Neural cell (in vitro differentiated cells): Measurements from ENCODE around the gene SLC4A9. TPM values are rescaled to one million over a fixed set of nuclear protein-coding genes. Genes with fewer than 3 reads are reported as not detected.

ENCODE experiments used
- H2AFZ ChIP-seq: fragments of 200-600, 300-800 bp; sonication (generic), shearing (Covaris generic); 2 replicates; pipeline ENCODE4 v1.6.0; 2014; ENCODE audit warnings: low read depth, mild to moderate bottlenecking, antibody characterized with exemption, low read length, moderate library complexity
- H3F3A ChIP-seq: fragments of 200-600 bp; shearing (Covaris generic); 2 replicates; pipeline ENCODE4 v1.6.1; 2016; ENCODE audit warnings: mild to moderate bottlenecking, moderate library complexity, mixed read lengths, antibody characterized with exemption, low read length; ENCODE audit not compliant: insufficient read depth, poor library complexity, severe bottlenecking
- H3K27ac ChIP-seq: fragments of 200-600, 300-800 bp; sonication (generic), shearing (Covaris generic); 2 replicates; pipeline ENCODE4 v1.5.1; 2014; ENCODE audit warnings: mild to moderate bottlenecking, low read length, moderate library complexity
- H3K27me3 ChIP-seq: fragments of 300-800, 200-600 bp; sonication (generic), shearing (Covaris generic); 2 replicates; pipeline ENCODE4 v1.6.0; 2014; ENCODE audit warnings: mild to moderate bottlenecking, low read depth, low read length, moderate library complexity; ENCODE audit not compliant: insufficient read depth
- H3K36me3 ChIP-seq: fragments of 300-800, 200-600 bp; sonication (generic), shearing (Covaris generic); 2 replicates; pipeline ENCODE4 v1.5.1; 2014; ENCODE audit warnings: mild to moderate bottlenecking, antibody characterized with exemption, low read length, moderate library complexity; ENCODE audit not compliant: insufficient read depth
- H3K4me2 ChIP-seq: fragments of 300-800, 200-600 bp; sonication (generic), shearing (Covaris generic); 2 replicates; pipeline ENCODE4 v1.6.0; 2014; ENCODE audit warnings: mild to moderate bottlenecking, low read length
- H3K4me3 ChIP-seq: fragments of 300-800, 200-600 bp; sonication (generic), shearing (Covaris generic); 2 replicates; pipeline ENCODE4 v1.5.1; 2014; ENCODE audit warnings: mild to moderate bottlenecking, low read length, moderate library complexity
- H3K79me2 ChIP-seq: fragments of 200-600 bp; shearing (Covaris generic); replicated peaks from 2 replicates; pipeline ENCODE4 v1.6.0; 2014; ENCODE audit warnings: mild to moderate bottlenecking, low read length, moderate library complexity; ENCODE audit not compliant: insufficient read depth
- H3K9ac ChIP-seq: fragments of 300-800, 200-600 bp; sonication (generic), shearing (Covaris generic); 2 replicates; pipeline ENCODE4 v1.6.1; 2016; ENCODE audit warnings: mild to moderate bottlenecking, low read length, mixed read lengths
- H3K9me2 ChIP-seq: fragments of 200-600 bp; shearing (Covaris generic); 2 replicates; pipeline ENCODE4 v1.6.1; 2016; ENCODE audit warnings: mild to moderate bottlenecking, low read length, mixed read lengths; ENCODE audit not compliant: insufficient read depth
- H3K9me3 ChIP-seq: fragments of 200-600, 300-800 bp; sonication (generic), shearing (Covaris generic); 2 replicates; pipeline ENCODE4 v1.6.1; 2016; ENCODE audit warnings: mild to moderate bottlenecking, mixed run types, low read length, moderate library complexity, mixed read lengths
- H4K20me1 ChIP-seq: fragments of 200-600 bp; shearing (Covaris generic); 2 replicates; pipeline ENCODE4 v1.6.1; 2016; ENCODE audit warnings: mild to moderate bottlenecking, mixed run types; ENCODE audit not compliant: insufficient read depth
- EP300 ChIP-seq: fragments of 450-650 bp; conservative IDR thresholded peaks from 2 replicates; pipeline ENCODE4 v1.6.1; 2014; ENCODE audit warnings: antibody characterized with exemption, mild to moderate bottlenecking, moderate library complexity; ENCODE audit not compliant: poor library complexity, severe bottlenecking
- EZH2 ChIP-seq: fragments of 200-600, 300-800 bp; shearing (Covaris generic), sonication (generic); IDR thresholded peaks from 2 replicates; pipeline ENCODE4 v1.6.1; 2014; ENCODE audit warnings: antibody characterized with exemption, low read length, borderline replicate concordance, mild to moderate bottlenecking; ENCODE audit not compliant: insufficient read depth, poor library complexity, severe bottlenecking
- MXI1 ChIP-seq: fragments of 450-650 bp; conservative IDR thresholded peaks from 2 replicates; pipeline ENCODE4 v1.6.1; 2014; ENCODE audit warnings: antibody characterized with exemption, mild to moderate bottlenecking; ENCODE audit not compliant: poor library complexity, severe bottlenecking
- POLR2AphosphoS5 ChIP-seq: IDR thresholded peaks from 2 replicates; pipeline ENCODE4 v1.6.1; 2012
- RAD21 ChIP-seq: fragments of 450-650 bp; conservative IDR thresholded peaks from 2 replicates; pipeline ENCODE4 v1.6.1; 2014; ENCODE audit warnings: antibody characterized with exemption, mild to moderate bottlenecking, moderate library complexity
- SMC3 ChIP-seq: fragments of 450-650 bp; conservative IDR thresholded peaks from 2 replicates; pipeline ENCODE4 v1.6.1; 2014; ENCODE audit warnings: antibody characterized with exemption, mild to moderate bottlenecking, moderate library complexity; ENCODE audit not compliant: poor library complexity
- TAF1 ChIP-seq: IDR thresholded peaks from 2 replicates; pipeline ENCODE4 v1.6.1; 2012; ENCODE audit warnings: low read depth
- polyA plus RNA-seq: library from polyadenylated mRNA; depleted of rRNA; stranded (reverse); fragments of >200 nt; gene quantifications from 2 replicates; pipeline ENCODE4 v1.2.3, GENCODE V29; 2014
- TF ChIP-seq, protein P1 (sequence below): IDR thresholded peaks from 2 replicates; pipeline ENCODE4 v1.6.1; 2012; ENCODE audit warnings: borderline replicate concordance
- TF ChIP-seq, protein P2 (sequence below): fragments of 450-650 bp; IDR thresholded peaks from 2 replicates; pipeline ENCODE4 v1.5.1; 2014; ENCODE audit warnings: antibody characterized with exemption, mild to moderate bottlenecking, moderate library complexity; ENCODE audit not compliant: poor library complexity, severe bottlenecking

SLC4A9 gene
- polyA plus RNA-seq, 1 donor from 2014 or later = not detected

DNA sequence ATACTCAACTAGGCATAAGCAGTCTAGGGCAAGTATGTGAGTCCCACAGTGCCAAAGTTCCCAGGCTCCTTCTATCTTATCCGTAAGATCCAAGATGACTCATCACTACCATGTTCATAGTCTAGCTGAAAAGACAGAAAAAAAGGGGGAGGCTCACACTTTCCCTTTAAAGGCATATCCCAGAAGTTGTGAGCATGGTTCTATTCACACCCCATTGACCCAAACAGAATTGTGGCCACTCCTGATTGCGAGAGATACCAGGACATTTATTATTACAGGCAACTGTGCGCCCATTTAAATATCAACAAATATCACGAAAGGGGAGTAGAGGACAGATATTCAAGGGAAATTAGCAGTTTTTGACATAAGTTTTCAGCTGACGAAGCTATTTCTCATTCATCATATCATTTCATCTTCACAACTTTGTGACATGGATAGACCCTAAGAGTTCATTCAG, 49.0 kb upstream of the SLC4A9 start:
- no peaks in the 10 kb centered on the region for H3K36me3 ChIP-seq
- no peaks in the 10 kb centered on the region for H3K9me2 ChIP-seq
- no peaks in the 10 kb centered on the region for H3K27me3 ChIP-seq
- no peak overlapping the region for H2AFZ ChIP-seq
- H3F3A ChIP-seq = no peaks in the 10 kb centered on the region
- H3K9me3 ChIP-seq = no peaks in the 10 kb centered on the region
- H3K4me2 ChIP-seq = no peak overlapping the region
- H4K20me1 ChIP-seq = no peaks in the 10 kb centered on the region
- no peak overlapping the region for H3K4me3 ChIP-seq
- no peak overlapping the region for H3K27ac ChIP-seq
- no peaks in the 10 kb centered on the region for H3K79me2 ChIP-seq
- H3K9ac ChIP-seq = no peak overlapping the region
- TF ChIP-seq EZH2 (no peak), TAF1 (no peak), POLR2AphosphoS5 (no peak), MXI1 (no peak), SMC3 (no peak), RAD21 (no peak), EP300 (no peak)
- TF ChIP-seq, protein P1, sequence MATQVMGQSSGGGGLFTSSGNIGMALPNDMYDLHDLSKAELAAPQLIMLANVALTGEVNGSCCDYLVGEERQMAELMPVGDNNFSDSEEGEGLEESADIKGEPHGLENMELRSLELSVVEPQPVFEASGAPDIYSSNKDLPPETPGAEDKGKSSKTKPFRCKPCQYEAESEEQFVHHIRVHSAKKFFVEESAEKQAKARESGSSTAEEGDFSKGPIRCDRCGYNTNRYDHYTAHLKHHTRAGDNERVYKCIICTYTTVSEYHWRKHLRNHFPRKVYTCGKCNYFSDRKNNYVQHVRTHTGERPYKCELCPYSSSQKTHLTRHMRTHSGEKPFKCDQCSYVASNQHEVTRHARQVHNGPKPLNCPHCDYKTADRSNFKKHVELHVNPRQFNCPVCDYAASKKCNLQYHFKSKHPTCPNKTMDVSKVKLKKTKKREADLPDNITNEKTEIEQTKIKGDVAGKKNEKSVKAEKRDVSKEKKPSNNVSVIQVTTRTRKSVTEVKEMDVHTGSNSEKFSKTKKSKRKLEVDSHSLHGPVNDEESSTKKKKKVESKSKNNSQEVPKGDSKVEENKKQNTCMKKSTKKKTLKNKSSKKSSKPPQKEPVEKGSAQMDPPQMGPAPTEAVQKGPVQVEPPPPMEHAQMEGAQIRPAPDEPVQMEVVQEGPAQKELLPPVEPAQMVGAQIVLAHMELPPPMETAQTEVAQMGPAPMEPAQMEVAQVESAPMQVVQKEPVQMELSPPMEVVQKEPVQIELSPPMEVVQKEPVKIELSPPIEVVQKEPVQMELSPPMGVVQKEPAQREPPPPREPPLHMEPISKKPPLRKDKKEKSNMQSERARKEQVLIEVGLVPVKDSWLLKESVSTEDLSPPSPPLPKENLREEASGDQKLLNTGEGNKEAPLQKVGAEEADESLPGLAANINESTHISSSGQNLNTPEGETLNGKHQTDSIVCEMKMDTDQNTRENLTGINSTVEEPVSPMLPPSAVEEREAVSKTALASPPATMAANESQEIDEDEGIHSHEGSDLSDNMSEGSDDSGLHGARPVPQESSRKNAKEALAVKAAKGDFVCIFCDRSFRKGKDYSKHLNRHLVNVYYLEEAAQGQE = no peak
- TF ChIP-seq, protein P2, sequence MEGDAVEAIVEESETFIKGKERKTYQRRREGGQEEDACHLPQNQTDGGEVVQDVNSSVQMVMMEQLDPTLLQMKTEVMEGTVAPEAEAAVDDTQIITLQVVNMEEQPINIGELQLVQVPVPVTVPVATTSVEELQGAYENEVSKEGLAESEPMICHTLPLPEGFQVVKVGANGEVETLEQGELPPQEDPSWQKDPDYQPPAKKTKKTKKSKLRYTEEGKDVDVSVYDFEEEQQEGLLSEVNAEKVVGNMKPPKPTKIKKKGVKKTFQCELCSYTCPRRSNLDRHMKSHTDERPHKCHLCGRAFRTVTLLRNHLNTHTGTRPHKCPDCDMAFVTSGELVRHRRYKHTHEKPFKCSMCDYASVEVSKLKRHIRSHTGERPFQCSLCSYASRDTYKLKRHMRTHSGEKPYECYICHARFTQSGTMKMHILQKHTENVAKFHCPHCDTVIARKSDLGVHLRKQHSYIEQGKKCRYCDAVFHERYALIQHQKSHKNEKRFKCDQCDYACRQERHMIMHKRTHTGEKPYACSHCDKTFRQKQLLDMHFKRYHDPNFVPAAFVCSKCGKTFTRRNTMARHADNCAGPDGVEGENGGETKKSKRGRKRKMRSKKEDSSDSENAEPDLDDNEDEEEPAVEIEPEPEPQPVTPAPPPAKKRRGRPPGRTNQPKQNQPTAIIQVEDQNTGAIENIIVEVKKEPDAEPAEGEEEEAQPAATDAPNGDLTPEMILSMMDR = no peak

DNA sequence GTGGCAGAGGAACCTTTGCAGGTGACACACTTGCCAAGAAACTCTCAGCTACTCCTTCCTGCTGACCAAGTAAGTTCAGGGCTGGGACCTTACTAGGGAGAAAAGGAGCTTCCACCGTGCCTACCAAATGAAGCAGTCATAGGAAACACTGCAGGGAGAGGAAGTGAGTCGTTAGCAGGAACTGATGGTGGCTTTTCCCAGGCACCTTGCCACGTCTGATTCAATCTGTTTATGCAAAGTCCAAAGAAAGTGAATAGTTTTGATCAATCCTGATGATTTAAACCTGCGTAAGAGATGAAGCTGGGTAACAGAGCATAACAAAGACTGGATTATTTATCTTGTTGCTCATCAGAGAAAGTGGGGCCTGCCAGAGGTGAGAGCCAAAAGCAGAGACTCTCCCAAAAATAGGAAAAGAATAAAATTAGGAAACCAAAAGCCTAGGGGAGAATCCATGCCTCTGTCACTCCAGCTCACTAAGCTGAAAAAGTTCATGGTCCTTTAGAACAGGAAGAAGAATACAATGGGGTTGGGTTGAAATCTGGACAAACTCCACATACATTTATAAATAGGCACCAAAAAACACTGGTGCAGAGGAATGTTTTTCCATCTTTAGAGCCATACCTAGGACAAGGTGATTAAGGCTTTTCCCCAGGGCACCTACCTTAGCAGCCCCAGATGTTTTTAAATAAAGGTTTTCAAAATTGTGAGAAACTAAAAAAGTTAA, 47.8 kb upstream of the SLC4A9 start:
- Histone ChIP-seq H3K79me2 (no peaks in the 10 kb centered on the region), H3K4me3 (no peak overlapping the region), H3K36me3 (no peaks in the 10 kb centered on the region), H3K9me2 (no peaks in the 10 kb centered on the region), H3K9ac (no peak overlapping the region), H2AFZ (no peak overlapping the region), H3K27ac (no peak overlapping the region), H3K4me2 (no peak overlapping the region), H3F3A (no peaks in the 10 kb centered on the region), H4K20me1 (no peaks in the 10 kb centered on the region), H3K9me3 (no peaks in the 10 kb centered on the region), H3K27me3 (no peaks in the 10 kb centered on the region)
- TF ChIP-seq TAF1 (no peak), SMC3 (no peak), RAD21 (no peak), EP300 (no peak), EZH2 (no peak), POLR2AphosphoS5 (no peak), MXI1 (no peak)
- TF ChIP-seq, protein P2 = no peak
- TF ChIP-seq, protein P1 = no peak
